GM18909 (cell line): ENCODE data around the gene TMEM247.
"Not testable (repeated sequence)": the region's sequence is repeated elsewhere in the genome, so short reads cannot be mapped to it uniquely, and the experiment has no call there.

Experiments
- ATAC-seq: cut with Tn5 transposase; IDR thresholded peaks from one replicate; pipeline ENCODE4 v1.9.1; 2021; ENCODE audit warnings: mild to moderate bottlenecking; ENCODE audit not compliant: unreplicated experiment, poor library complexity

Gene TMEM247

DNA sequence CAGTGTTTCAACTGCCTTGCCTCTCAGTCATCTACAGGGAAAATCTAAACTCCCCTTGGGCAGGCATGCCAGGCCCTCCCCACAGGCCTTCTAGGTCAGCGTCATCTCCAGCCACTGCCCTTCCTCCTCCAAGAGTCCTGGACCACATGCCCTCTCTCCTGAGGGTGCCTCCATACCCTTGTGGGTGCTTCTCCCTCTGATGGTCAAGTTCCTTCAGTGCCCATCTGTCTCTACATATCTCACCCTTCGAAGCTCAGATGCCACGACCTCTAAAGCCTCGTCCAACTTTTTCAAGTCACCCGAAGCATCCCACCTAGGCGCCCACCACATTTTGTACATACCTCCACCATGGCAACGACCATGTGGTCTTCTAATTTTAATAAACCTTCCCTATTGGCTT, 22.6 kb upstream of the TMEM247 start:
- no peak for ATAC-seq

DNA sequence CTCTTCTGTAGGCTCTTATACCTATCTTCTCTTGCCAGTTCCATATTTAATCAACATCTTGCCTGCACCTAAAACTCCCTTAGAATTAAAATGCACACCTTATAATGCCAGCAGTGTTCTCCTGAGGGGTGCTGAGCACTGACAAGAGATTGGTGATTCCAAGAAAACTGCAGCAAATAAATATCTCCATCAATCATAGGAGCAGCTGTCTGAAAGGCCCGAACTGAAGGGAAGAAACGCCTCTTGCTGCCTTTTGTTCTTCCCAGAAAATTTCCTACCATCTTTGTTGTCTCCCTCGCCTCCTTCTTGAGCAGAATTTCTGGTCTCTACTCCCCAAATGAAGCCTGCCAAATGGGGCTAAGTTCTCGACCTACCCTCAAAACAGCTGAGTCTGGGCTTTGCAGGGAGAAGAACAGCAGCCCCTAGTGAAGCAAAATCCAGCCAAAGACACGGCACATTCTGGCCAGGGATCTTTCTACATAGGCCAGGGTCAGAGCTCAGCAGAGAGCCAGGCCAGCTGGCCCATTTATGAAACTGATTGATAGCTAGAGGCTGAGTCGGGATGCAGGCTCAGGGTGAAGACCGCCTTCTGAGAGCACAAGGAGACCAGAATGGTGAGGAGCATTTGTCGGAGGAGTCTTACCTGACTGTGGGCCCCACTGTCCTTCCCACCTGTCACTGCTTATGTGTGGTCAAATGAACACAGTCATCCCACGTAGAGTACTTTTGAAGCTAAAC, 20.4 kb upstream of the TMEM247 start:
- ATAC-seq: no peak

DNA sequence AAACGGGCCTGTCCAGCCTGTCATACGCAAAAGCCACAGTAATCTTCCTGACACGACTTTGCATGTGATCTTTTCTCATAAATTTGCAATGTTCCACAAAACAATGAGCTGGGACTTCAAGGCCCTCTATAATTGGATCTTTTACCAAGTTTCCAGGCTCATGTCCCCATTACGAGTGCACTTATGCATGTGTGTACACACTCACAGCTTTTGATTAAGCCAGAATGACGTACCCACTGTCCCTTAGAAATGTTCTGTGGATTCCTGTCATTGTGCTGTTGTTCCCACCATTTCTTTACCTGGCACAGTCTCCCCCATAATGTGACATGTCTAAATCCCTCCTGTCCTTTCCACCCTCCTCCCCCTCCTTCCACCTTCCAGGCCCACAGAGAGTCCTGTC, 19.7 kb upstream of the TMEM247 start:
- ATAC-seq: no peak

DNA sequence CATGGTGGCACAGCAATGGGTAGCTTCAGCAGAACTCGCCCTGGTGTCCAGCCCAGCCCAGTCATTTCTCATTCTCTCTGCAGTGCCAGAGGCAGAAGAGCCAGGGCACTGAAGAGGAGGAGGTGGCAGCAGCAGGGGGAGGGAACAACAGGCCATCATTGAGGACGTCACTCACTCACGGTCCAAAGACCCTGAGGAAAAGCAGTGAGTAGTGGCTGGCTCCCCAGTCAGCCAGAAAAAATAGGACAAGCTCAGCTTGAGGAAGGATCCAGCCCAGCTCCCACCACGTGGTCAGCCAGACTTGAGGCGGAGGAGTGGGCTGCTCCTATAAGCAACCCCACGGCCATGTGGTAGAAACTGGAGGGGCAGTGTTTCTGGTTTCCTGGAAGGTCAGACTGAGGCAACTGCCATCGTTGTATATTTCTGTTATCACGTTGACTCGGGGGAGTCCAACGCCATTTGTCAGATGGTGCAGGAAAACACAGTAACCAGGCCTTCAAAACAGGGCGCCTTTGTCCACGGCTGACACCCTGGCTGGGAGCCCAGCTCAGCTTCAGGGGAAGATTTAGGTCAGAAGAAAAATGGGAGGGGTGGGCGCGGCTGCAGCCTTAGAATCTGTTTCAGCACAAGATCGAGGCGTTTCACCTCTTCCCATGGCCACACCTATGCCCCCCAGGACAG, 19.0 kb upstream of the TMEM247 start:
- no peak for ATAC-seq

- ATAC-seq: peak; percentile 62
These were observed 18.2 kb upstream of the TMEM247 start for GRCh38 chr2:46461011-46461674.

- ATAC-seq: peak; percentile 35
These were observed 17.6 kb upstream of the TMEM247 start for GRCh38 chr2:46461709-46462171.

DNA sequence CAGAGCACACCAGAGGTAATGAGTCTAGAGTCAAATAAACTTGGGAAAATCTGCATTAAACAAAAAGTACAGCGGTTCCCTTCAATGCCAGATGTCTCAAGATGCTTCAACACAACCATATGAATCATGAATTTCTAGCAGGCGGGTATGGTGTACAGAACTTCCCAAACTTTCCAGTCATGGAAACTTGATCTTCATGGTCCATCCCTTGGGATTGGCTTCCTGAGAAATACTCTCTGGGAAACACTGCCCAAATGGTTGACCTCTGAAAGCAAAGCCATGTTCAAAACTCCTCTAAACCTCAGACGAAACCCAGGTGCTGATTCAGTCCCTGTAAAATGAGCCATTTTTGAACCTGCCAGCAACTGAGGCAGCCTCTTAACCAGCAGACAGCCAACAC, 16.4 kb upstream of the TMEM247 start:
- ATAC-seq: no peak

DNA sequence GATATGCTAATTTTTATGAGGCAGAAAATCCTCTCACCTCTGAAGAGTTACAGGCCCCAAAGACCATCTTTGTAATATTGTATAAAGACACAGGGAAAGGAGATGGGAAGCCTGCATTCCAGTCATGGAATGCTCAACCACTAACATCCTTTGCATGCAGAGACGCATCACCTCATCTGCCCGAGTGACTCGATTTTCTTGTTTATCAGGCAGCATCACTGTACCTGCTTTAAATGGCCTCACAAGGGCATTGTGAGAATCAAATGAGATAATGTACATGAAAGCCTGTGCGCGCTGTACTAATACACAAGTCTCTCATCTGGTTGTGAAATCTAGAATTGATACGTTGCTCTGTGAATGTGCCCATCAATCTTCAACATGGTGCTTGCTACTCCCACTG, 10.2 kb upstream of the TMEM247 start:
- ATAC-seq: no peak

- no peak for ATAC-seq
These were observed 9.7 kb upstream of the TMEM247 start for GRCh38 chr2:46469700-46470099.

DNA sequence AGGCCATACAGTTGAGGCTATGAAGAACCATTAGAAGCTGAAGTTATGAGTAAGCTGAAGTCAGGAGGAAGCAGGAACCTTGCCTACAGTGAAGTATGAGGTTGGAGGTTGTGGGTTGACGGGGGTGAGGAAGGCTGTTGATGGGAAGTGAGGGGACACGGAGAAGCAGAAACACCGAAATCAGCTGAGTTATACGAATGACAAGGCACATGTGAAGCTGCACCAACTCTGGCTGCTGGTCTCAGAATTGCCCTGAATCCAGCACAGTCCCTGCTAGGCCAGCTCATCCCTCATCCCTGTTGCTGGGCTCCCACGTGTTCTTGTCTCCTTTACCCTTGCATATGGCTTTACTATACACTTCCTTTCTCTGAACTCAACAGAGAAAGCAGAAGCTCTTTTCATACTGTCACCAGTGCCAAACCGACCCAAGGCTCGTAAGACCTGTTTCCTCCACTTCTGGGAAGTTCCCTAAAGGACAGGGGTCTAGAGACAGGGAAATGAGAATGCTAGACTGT, 9.2 kb upstream of the TMEM247 start:
- ATAC-seq: no peak

- ATAC-seq: no peak
These were observed 8.3 kb upstream of the TMEM247 start for GRCh38 chr2:46471019-46471583.

- ATAC-seq: no peak
These were observed 7.7 kb upstream of the TMEM247 start for GRCh38 chr2:46471697-46472096.

DNA sequence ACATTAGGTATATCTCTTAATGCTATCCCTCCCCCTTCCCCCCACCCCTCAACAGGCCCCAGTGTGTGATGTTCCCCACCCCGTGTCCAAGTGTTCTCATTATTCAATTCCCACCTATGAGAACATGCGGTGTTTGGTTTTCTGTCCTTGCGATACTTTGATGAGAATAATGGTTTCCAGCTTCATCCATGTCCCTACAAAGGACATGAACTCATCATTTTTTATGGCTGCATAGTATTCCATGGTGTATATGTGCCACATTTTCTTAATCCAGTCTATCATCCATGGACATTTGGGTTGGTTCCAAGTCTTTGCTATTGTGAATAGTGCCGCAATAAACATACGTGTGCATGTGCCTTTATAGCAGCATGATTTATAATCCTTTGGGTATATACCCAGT, 7.2 kb upstream of the TMEM247 start:
- not testable (repeated sequence) for ATAC-seq

DNA sequence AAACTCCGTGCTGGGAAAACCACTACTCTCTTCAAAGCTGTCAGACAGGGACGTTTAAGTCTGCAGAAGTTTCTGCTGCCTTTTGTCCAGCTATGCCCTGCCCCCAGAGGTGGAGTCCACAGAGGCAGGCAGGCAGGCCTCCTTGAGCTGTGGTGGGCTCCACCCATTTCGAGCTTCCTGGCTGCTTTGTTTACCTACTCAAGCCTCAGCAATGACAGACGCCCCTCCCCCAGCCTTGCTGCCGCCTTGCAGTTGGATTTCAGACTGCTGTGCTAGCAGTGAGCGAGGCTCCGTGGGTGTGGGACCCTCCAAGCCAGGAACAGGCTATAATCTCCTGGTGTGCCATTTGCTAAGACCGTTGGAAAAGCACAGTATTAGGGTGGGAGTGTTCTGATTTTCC, 1.9 kb upstream of the TMEM247 start:
- not testable (repeated sequence) for ATAC-seq

GRCh38 chr2:46477925-46478324, 1.4 kb upstream of the TMEM247 start:
- ATAC-seq: no peak

DNA sequence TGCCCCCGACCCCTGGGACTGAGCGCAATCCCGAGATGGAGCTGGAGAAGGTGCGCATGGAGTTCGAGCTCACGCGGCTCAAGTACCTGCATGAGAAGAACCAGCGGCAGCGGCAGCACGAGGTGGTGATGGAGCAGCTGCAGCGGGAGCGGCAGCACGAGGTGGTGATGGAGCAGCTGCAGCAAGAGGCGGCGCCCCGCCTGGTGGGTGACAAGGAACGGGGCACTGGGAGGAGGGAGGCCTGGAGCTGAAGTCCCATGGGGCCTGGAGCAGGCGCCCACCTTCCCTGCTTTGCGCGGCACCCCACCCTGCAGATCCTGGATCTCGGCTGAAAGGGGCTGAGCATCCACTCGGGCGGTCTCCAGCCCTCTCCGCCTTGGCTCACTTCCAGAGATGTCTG, 1.2 kb downstream of the TMEM247 start:
- ATAC-seq: no peak

DNA sequence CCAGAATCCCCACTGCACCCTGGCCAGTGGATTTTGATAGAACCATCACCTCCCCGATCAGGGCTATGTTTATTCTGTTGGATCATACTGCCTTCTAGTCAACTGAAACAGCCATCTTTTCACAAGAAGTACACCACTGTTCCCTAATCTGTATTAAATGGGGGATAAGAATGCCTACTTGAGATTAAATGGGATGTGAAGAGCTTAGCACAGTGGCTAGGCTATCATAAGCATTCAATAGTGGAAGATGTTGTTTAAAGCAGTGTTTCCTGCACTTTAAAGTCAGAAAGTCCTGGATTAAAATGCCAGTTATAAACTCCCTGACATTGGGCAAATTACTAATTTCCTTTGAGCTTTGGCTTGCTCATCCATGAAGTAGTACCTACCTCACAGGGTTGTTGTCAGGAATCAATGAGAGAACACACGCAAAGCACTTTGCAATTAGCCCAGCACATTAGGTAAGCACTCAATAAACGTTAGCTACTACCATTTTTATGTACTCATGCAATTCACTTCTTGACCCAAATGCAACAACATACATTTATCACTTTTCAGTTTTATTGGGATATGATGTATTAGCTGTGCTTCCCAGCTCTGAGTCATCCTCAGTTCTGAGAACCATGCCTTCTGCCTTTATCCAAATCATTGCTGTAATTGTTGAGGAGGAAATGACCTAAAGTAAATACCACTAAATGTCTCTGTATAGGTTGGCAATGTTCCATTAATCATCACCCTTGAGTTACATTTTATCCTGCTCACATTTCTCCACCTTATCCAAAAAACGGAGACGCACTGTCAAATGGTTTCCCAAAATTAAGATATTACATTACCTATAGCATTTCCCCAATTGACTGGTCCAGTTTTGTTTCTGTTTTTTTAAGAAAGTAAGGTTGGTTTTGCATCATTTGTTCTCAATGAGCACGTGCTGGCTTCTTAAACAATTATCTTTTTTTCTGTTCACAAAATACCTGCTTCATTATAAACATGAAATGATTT, 2.1 kb downstream of the TMEM247 start:
- no peak for ATAC-seq

DNA sequence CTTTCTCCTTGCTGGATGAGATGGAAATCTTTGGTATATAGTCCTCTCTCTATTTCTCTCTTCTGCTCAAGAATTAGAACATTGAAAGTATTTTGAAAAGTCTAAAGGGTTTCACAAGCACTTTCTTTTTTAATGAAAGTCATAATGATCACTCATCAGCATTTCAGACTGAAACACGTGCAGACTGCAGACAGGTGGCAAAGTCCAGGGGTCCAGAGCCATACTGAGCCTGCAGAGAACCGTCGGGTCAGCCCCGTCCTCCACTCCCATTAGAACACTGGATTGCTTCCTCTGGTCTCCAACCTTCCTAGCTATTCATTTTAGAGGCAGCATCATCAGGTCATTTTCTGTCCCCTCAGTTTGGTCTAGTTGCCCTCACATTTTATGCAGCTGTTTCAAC, 3.1 kb downstream of the TMEM247 start:
- ATAC-seq: no peak

DNA sequence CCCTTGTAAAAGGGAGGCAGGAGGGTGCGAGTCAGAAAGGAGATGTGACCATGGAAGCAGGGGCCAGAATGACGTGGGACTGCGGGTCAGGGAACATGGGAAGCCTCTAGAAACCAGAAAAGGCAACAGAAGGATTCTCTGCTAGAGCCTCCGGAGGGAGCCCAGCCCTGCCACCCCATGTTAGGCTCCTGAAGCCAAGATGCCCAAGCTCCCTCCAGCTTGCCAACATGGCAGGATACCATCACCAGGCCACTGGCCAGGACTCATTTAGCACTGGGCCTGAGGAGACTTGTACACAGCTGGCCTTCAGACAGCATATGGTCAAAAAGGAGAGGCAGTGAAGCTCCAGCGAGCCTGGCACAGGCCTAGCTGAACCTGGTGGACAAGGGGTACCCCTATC, 5.6 kb downstream of the TMEM247 start:
- ATAC-seq: no peak

- ATAC-seq: no peak
These were observed 7.1 kb downstream of the TMEM247 start for GRCh38 chr2:46486436-46486835.
